NOMO-1 treated with dmso at 0.1 percent for 144 hours (cell line): ENCODE data around the gene CDR2.
"Not testable (repeated sequence)": the region's sequence is repeated elsewhere in the genome, so short reads cannot be mapped to it uniquely, and the experiment has no call there.

Experiments used
- DNase-seq: peaks from one replicate; lab custom pipeline; 2025; ENCODE audit not compliant: unreplicated experiment; lab: John Stamatoyannopoulos, UW

The CDR2 gene

DNA sequence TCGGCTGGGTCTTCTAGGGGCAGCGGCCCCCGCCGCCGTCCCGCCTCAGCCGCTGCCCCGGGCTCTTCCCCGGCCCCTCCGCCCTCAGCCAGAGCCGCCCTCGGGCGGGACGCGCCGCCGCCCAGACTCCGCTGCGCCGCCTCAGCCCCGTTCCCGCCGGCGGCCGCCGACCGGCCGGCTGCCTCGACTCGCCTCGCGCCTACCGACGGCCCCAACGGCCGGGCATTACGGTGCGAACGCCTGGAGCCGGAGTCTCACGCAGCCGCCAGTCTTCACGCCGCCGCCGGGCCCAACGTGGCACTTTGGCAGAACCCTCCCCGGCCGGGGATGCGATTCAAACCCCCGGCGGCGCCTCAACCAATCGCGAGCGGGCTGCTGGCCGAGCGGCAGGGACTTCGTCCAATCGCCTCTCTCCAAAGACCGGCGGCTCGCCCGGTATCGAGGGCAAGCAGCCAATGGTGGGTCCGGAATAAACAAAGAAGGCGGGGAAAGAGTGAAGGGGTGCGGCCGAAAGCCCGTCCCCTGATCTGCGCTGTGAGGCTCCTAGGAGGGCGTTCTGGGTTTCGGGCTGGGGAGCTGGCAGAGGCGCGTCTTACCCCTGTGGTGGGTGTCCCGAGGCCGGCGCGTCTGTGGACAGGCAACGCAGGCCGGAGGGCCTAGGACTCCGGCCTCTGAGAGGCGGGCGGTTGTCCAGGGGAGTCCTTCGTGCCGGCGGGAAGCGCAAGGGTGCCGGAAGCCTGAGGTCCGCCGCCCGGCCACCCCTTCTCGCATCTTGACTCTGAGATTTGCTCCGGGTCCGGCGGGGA lies at the start of gene CDR2:
TSS of gene CDR2 (minus strand) at position 309 of the 806 bp plus-strand sequence. CDS start 310 bp downstream, outside the sequence.
- DNase-seq: peak; percentile 95

- no peak for DNase-seq
Measured at GRCh38 chr16:22423716-22424115, 49.3 kb upstream of the CDR2 start.

DNA sequence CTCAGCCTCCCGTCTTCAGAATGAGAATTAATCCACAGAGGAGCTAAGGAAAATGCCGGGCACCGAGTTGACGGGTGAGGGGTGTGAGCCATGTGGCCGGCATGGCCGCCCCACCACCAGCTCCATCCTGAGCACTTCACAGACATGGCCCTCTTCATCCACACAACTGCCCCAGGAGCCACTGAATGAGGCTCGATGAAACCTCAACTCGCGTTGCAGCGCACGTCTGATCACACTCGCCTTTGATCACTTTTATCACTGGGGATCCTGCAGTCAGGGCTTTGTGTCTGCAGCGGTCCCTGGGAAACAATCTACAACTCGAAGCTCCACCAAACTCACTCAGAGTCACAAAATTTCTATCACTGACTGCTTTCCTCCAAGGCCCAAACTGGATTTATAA lies 46.7 kb upstream of the CDR2 start:
- DNase-seq: no peak

DNA sequence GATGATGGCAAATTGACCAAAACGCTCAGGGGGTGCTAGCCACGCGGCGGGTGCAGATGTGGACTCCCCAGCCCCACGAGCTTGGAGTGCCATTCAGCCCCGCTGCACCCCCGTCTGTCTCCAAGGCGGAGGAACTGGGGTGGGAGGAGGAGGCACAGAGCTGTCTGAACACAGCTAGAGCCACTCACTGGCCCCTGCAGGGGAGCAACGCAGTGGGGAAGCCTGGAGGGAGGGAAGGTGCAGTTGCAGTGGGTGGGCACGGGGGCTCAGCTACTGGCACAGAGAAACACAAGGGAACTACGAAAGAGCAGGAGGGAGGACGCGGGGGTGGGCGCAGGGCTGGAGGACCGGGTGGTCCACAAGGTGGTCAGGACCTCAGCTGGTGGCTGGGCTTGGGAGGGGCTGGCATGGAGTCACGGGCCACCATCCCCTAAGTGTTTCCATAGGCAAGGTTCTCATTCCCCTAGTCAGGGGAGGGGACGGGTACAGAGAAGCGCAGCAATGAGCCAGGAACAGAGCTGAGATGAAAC lies 46.3 kb upstream of the CDR2 start:
- no peak for DNase-seq

DNA sequence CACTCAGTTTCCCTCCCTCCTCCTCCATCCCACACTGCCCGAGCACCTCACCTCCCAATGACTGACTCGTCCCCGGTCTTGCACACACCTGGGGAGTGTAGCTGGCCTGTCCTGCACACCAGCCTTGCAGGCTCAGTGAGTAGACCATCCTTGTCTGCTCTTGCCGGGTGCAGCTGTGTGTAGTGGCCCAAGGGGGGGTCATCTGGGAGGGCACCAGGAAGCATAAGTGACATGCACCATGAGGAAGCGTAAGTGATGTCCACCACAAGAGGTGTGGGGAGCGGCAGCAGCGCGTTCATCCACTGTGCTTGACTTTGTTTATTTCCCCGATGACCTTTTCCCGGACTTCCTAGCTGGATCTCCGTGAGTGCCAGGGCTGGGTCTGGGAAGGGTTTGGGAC lies 45.5 kb upstream of the CDR2 start:
- DNase-seq: no peak

GRCh38 chr16:22418826-22419225 lies 44.4 kb upstream of the CDR2 start:
- no peak for DNase-seq

DNA sequence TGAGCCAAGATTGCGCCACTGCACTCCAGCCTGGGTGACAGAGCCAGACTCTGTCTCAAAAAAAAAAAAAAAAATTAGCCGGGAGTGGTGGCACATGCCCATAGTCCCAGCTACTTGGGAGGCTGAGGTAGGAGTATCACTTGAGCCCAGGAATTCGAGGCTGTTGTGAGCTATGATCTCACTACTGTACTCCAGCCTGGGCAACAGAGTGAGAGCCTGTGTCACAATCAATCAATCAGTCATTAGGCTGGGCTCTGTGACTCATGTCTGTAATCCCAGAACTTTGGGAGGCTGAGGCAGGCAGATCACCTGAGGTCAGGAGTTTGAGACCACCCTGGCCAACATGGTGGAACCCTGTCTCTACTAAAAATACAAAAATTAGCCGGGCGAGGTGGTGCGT lies 43.4 kb upstream of the CDR2 start:
- not testable (repeated sequence) for DNase-seq

DNA sequence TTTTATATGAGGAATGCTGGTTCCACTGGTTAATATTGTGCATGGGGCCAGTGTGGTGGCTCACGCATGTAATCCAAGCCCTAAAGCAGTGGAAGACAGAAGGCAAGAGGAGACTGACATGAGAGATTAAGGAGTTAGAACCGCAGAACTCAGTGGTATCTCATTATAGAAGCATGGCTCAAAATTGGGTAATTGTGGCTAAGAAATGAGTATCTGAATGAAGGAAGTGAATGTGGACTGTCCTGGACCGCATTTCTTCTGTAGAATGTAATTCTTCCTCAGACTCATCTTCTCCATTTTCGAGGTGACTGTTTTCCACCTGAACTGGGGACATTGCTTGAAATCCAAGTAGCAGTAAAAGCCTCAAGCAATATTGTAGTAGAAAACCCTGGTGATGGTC lies 42.6 kb upstream of the CDR2 start:
- DNase-seq: peak; percentile 87

DNA sequence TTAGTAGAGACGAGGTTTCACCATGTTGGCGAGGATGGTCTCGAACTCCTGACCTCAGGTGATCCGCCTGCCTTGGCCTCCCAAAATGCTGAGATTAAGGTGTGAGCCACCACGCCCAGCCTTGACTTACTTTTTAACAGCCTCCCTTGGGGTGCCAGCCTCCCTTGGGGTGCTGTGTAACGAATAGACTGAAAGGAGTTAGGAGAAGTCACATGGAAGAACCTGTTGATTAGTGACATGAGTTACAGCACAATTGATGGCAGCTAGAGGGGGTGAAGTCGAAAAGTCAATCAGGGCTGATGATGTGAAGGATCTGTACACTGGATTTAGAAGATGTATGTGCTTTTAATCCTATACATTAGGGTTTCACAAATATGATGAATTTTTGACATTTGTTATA lies 39.4 kb upstream of the CDR2 start:
- DNase-seq: no peak

- DNase-seq: no peak
Measured at GRCh38 chr16:22407486-22407885, 33.1 kb upstream of the CDR2 start.

GRCh38 chr16:22402191-22402590 lies 27.8 kb upstream of the CDR2 start:
- no peak for DNase-seq

DNA sequence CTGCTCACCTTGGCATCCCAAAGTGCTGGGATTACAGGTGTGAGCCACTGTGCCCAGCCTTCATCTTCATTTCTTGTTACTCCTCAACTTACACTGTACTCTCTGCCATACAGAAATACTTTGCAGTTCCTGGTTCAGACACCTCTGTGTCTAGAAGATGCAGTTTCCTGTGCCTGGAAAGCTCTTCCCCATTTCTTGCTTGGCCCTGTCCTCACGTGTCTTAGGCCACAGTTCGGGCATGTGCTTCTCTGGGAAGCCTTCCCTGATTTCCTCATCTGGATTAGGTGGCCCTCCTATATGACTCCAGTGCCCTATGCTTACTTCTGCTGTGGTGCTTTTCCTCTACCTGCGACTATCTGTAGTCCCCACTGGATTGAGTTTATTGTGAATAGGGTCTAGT lies 26.5 kb upstream of the CDR2 start:
- no peak for DNase-seq

GRCh38 chr16:22397931-22398330 lies 23.5 kb upstream of the CDR2 start:
- DNase-seq: no peak

DNA sequence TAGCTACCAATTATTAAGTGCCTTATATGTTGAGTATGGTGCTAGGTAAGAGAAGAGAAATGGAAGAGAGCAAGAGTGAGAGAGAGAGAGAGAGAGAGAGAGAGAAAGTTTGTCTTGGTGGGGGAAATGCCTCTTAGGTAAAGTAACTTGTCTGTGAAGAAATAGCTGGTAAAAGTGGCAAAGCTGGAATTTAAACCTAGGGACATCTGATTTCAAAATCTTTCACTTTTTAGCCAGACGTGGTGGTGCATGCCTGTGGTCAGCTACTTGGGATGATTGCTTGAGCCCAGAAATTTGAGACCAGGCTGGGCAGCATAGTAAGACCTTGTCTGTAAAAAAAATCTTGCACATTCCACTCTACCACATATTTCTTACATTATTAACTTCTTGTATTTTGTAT lies 23.0 kb upstream of the CDR2 start:
- DNase-seq: no peak

DNA sequence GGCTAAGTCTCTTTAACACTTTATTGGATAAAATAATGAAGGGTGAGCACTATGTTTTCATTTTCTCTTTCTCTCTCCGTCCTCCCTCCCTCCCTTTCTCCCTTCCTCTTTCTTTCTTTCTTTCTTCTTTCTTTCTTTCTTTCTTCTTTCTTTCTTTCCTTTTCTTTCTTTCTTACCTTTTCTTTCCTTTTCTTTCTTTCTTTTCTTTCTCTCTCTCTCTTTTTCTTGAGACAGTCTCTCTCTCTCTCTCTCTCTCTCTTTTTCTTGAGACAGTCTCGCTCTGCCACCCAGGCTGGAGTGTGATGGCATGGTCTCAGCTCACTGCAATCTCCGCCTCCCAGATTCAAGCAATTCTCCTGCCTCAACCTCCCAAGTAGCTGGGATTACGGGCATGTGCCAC lies 21.5 kb upstream of the CDR2 start:
- DNase-seq: no peak

GRCh38 chr16:22394121-22394520 lies 19.7 kb upstream of the CDR2 start:
- no peak for DNase-seq

DNA sequence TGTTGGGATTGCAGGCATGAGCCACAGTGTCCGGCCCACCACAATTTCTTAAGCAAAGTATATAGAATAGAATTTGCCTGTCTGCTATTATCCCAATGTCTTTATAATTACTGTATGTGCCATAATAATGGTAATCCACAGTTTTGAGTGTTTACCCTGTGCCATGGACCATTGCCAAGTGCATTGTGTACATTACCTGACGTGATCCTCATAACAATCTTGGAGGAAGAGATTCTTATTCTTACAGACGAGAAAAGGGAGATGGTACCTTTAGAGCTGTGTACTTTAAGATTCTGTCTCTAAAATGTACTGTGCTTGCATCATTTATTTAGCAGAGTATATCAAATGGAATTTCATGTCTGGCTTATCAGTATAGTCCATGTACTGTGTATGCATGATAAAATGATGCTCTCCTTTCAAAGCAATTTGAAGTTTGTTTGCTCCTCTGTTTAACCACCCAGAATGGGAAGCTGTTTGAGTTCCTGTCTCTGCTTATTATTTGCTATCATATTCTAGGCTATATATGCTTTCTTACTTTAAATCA lies 13.8 kb upstream of the CDR2 start:
- DNase-seq: no peak

GRCh38 chr16:22386976-22387375 lies 12.6 kb upstream of the CDR2 start:
- no peak for DNase-seq

GRCh38 chr16:22385196-22385595 lies 10.8 kb upstream of the CDR2 start:
- no peak for DNase-seq

GRCh38 chr16:22383827-22384226 lies 9.4 kb upstream of the CDR2 start:
- DNase-seq: no peak

GRCh38 chr16:22381392-22381791 lies 7.0 kb upstream of the CDR2 start:
- DNase-seq: no peak

GRCh38 chr16:22380529-22380928 lies 6.1 kb upstream of the CDR2 start:
- DNase-seq: no peak

DNA sequence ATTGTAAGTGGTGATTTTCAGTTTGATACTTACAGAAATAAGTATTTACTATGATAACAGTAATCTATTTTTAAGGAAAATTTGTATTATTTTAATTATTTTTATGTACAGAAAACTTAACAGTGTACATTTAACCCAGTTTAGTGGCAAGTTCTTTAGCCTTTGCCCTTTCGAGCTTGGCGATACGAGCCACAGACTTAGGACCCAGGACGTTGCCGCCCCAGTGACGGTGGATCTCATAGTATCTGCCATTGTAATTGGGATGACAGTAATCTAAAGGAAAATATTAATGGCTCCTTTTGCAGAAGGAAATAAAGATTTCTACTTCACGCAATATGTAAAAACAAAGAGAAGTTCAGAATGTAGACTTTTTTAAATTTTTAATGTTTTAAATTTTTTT lies 5.2 kb upstream of the CDR2 start:
- no peak for DNase-seq
